Prostate gland (tissue), 2 donors: Measurements from ENCODE around the gene GPS1. TPM values are rescaled to one million over a fixed set of nuclear protein-coding genes. Genes with fewer than 3 reads are reported as not detected.

Experiments
- DNase-seq: peaks from one replicate; pipeline ENCODE4 v3.0.0-alpha.2; 2019; ENCODE audit warnings: low spot score
- H3K27ac ChIP-seq, 2 donors: fragments of 200-600 bp; sonication (generic); 2 replicates each; pipeline ENCODE4 v1.5.1; 2017 to 2019
- H3K27me3 ChIP-seq: fragments of 200-600 bp; sonication (generic); replicated peaks from 2 replicates; pipeline ENCODE4 v1.5.1; 2019; ENCODE audit not compliant: insufficient read depth
- H3K36me3 ChIP-seq, 2 donors: fragments of 200-600 bp; sonication (generic); 1 replicate in 1 of 2; 2 replicates in 1 of 2; pipeline versions ENCODE4 v1.5.1 to v1.8.1; 2017 to 2019
- H3K4me1 ChIP-seq: fragments of 200-600 bp; sonication (generic); replicated peaks from 2 replicates; pipeline ENCODE4 v1.5.1; 2019
- H3K4me3 ChIP-seq, 2 donors: fragments of 200-600 bp; sonication (generic); 2 replicates each; pipeline ENCODE4 v1.5.1; 2017 to 2019
- H3K9me3 ChIP-seq: fragments of 200-600 bp; sonication (generic); 2 replicates; pipeline ENCODE4 v1.5.1; 2017
- POLR2A ChIP-seq: fragments of 450-650 bp; IDR thresholded peaks from one replicate; pipeline ENCODE4 v1.6.1; 2016; ENCODE audit warnings: antibody characterized with exemption, mild to moderate bottlenecking
- POLR2AphosphoS5 ChIP-seq: sonication (generic); formaldehyde crosslinking; IDR thresholded peaks from one replicate; pipeline ENCODE4 v1.6.1; 2017; ENCODE audit warnings: antibody characterized with exemption
- WGBS: methylation state at CpG from one replicate; pipeline ENCODE4 v1.1.5; 2018; 5-methylcytosine and 5-hydroxymethylcytosine counted together
- intact Hi-C: fragments of 100-400 bp; cut with DNase I; formaldehyde crosslinking; loops from one replicate; pipeline ENCODE4 v1.14.2; 2022
- total RNA-seq, 2 donors: library from RNA; depleted of rRNA; stranded (reverse); fragments of >200 nt; gene quantifications; one replicate each; pipeline ENCODE4 v1.1.0, GENCODE V29; 2016
- TF ChIP-seq, protein P1 (sequence below), 4 experiments: fragments of 200-600 bp in 2 of 4; fragments of 450-650 bp in 2 of 4; sonication (generic) in 2 of 4; IDR thresholded peaks; 1 replicate in 3 of 4; 2 replicates in 1 of 4; pipeline ENCODE4 v1.5.1; 2016 to 2019; ENCODE audit warnings: antibody characterized with exemption in 4 of 4, mild to moderate bottlenecking in 2 of 4, moderate library complexity in 2 of 4

GPS1 gene
- total RNA-seq, 2 donors from 2014 or later, result 163 to 182 TPM

DNA sequence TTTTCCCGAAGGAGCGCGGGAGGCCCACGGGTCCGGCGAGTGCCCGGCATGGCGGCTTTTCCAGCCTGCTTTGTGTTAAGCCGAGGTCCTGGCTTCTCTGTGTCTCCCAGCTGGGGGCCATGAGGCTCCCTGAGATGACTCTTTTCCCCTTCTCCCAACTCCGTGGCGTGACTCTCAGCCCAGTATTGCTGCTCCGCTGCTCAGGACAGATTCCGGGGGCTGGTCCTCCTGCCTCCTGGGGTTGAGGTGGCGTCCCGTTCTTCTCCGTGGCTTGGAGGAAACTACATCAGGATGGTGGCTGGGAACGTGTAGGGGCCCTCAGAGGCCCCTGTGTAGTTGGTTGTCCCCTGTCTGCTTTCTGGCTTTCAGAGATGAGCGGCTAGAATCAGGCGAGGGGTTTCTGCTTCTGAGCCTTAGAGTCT, 951 bp downstream of the GPS1 start:
- H3K9me3 ChIP-seq, result no peaks in the 10 kb centered on the region
- H3K27ac ChIP-seq, result peak overlapping the region in 1 of 2 donors; percentile 68
- 27% methylated on average over 19 of the region's 19 CpGs for WGBS
- TF ChIP-seq POLR2AphosphoS5 (no peak), POLR2A (no peak)
- TF ChIP-seq, protein P1, sequence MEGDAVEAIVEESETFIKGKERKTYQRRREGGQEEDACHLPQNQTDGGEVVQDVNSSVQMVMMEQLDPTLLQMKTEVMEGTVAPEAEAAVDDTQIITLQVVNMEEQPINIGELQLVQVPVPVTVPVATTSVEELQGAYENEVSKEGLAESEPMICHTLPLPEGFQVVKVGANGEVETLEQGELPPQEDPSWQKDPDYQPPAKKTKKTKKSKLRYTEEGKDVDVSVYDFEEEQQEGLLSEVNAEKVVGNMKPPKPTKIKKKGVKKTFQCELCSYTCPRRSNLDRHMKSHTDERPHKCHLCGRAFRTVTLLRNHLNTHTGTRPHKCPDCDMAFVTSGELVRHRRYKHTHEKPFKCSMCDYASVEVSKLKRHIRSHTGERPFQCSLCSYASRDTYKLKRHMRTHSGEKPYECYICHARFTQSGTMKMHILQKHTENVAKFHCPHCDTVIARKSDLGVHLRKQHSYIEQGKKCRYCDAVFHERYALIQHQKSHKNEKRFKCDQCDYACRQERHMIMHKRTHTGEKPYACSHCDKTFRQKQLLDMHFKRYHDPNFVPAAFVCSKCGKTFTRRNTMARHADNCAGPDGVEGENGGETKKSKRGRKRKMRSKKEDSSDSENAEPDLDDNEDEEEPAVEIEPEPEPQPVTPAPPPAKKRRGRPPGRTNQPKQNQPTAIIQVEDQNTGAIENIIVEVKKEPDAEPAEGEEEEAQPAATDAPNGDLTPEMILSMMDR (IDR thresholded peaks at IDR 0.05), result no peak
- no peaks in the 10 kb centered on the region for H3K27me3 ChIP-seq
- H3K4me3 ChIP-seq, result peak overlapping the region; percentile 71 to 75
- H3K36me3 ChIP-seq, result peaks cover 20 to 35% of the 10 kb centered on the region in 2 donors
- peaks cover 19% of the 10 kb centered on the region for H3K4me1 ChIP-seq
- no peak for DNase-seq
- intact Hi-C loops, result no loop called here

DNA sequence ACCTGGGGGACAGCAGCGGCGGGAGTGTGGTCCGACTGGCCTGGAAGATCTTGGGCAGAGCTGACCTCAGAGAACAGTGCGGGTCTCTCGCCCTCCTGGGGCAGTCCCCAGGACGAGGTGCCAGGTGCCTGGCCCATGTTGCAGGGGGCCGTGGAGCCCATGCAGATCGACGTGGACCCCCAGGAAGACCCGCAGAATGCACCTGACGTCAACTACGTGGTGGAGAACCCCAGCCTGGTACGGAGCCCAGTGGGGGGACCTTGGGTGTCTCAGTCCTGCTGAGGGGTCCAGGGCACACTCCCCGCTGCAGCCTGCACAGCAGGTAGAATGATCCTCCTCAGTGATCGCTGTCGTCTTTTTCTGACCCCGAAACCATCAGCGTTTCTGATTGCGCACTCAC, 1.4 kb downstream of the GPS1 start:
- WGBS, result 86% methylated on average over 16 of the region's 19 CpGs

DNA sequence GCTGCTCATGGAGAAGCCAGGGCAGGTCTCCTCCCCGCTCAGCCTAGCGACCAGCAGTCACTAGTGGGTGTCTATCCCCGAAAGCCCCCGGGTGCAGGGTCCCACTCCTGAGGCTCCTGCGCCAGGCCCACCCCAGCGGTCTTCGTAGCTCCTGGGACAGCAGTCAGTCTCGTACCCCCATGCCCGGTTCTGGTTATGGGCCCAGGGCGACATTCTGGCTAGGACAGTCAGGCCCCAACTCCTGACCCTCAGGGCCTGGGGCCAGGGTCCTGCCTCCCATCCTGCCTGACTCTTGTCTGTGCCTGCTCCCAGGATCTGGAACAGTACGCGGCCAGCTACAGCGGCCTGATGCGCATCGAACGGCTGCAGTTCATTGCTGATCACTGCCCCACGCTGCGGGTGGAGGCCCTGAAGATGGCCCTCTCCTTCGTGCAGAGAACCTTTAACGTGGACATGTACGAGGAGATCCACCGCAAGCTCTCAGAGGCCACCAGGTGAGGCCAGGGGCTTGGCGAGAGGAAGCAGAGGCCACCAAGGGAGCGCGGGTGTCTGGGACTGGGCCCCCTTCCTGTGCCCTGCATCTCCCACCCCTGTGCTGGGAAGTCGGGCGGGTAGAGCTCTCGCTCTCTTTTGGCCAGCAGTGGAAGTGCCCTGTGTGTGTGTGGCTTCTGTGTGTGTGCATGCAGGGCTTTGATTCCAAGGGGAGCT, 2.0 kb downstream of the GPS1 start:
- TF ChIP-seq, protein P1 (IDR thresholded peaks at IDR 0.05), result no peak
- TF ChIP-seq POLR2AphosphoS5 (no peak), POLR2A (no peak)
- Histone ChIP-seq H3K4me1 (peaks cover 19% of the 10 kb centered on the region), H3K9me3 (no peaks in the 10 kb centered on the region), H3K4me3 (no peak overlapping the region), H3K36me3 (peaks cover 20 to 29% of the 10 kb centered on the region in 2 donors), H3K27me3 (no peaks in the 10 kb centered on the region), H3K27ac (no peak overlapping the region)
- intact Hi-C loops, result no loop called here
- WGBS, result 93% methylated on average over 27 of the region's 28 CpGs
- no peak for DNase-seq

More for the DNA sequence above, 1.4 kb downstream of the GPS1 start:
- no peak for DNase-seq
- peaks cover 20 to 30% of the 10 kb centered on the region in 2 donors for H3K36me3 ChIP-seq
- peak overlapping the region in 1 of 2 donors; percentile 75 for H3K4me3 ChIP-seq
- intact Hi-C loops, result no loop called here
- peaks cover 19% of the 10 kb centered on the region for H3K4me1 ChIP-seq
- peak overlapping the region in 1 of 2 donors; percentile 68 for H3K27ac ChIP-seq
- no peak for TF ChIP-seq POLR2AphosphoS5
- TF ChIP-seq POLR2A, result no peak
- TF ChIP-seq, protein P1 (IDR thresholded peaks at IDR 0.05), result no peak
- H3K9me3 ChIP-seq, result no peaks in the 10 kb centered on the region
- H3K27me3 ChIP-seq, result no peaks in the 10 kb centered on the region

DNA sequence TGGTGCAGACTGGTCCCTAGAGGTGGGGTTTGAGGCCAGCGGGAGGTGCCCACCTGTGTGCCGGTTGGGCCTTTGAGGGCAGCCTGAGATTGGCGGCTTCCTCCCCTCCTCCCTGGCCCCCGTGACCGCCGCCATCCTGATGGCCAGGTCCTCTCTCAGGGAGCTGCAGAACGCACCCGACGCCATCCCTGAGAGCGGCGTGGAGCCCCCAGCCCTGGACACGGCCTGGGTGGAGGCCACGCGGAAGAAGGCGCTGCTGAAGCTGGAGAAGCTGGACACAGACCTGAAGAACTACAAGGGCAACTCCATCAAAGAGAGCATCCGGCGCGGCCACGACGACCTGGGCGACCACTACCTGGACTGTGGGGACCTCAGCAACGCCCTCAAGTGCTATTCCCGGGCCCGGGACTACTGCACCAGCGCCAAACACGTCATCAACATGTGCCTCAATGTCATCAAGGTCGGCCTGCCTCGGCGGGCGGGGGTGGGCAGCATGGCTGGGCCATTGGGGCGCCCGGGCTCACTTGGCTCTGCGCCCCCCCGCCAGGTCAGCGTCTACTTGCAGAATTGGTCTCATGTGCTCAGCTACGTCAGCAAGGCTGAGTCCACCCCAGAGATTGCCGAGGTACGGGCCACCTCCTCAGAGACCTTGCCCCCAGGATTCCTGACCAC, 2.8 kb downstream of the GPS1 start:
- Histone ChIP-seq H3K27ac (no peak overlapping the region), H3K36me3 (peaks cover 16 to 34% of the 10 kb centered on the region in 2 donors), H3K4me3 (no peak overlapping the region), H3K9me3 (no peaks in the 10 kb centered on the region), H3K27me3 (no peaks in the 10 kb centered on the region), H3K4me1 (peaks cover 19% of the 10 kb centered on the region)
- TF ChIP-seq POLR2A (no peak), POLR2AphosphoS5 (no peak)
- TF ChIP-seq, protein P1 (IDR thresholded peaks at IDR 0.05), result no peak
- 86% methylated on average over 33 of the region's 38 CpGs for WGBS
- intact Hi-C loops, result no loop called here
- DNase-seq, result no peak
